Measurements from ENCODE around the gene PLEKHH2. TPM values are rescaled to one million over a fixed set of nuclear protein-coding genes. Genes with fewer than 3 reads are reported as not detected.
"Not testable (repeated sequence)": the region's sequence is repeated elsewhere in the genome, so short reads cannot be mapped to it uniquely, and the experiment has no call there.

Gene PLEKHH2
- total RNA-seq, 1 donor from 2014 or later, result 0.13 TPM

DNA sequence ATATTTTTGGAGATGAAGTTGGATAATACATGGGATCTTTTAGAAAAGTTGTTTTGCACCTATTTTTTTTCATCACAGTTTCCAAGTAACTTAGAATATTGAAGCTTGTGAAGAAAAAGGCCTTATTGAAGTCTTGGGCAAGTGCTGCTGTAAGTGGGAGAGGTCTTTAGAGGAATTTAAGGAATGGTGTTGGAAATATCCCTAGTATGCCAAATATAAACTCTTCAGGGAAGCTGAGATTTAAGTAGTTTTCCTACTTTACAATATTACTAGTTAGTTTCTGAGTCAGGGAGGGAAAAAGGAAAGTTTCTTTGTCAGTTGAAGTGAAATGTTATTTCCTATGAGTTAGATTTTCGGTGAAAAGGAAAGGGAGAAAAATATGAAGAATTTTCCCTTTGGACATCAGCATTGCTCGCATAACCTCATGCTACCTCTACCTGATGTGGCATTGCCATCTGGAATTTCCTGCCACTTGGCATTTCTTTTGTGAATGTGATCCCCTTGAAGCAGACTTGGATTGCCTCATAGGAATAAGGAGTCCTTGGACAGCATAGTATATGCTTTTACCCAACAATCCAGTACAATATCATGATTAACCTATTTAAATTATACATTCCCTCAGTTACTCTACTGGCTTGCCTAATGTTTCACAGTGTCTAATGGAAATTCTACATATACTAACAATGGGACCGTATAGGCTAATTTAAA is 12.1 kb downstream of the PLEKHH2 start:
- H3K4me1 Mint-ChIP-seq (ENCODE audit: low read depth), result no peaks in the 10 kb centered on the region
- no peak for DNase-seq (ENCODE audit: low spot score)
- no peak overlapping the region for H3K27ac Mint-ChIP-seq
- H3K27me3 Mint-ChIP-seq (ENCODE audit: insufficient read depth), result peaks cover 10% of the 10 kb centered on the region
- no peaks in the 10 kb centered on the region for H3K9me3 Mint-ChIP-seq
- no peaks in the 10 kb centered on the region for H3K36me3 Mint-ChIP-seq (ENCODE audit: low read depth)
- no peak overlapping the region for H3K4me3 Mint-ChIP-seq
- intact Hi-C loops (cut with micrococcal nuclease), result no loop called here

DNA sequence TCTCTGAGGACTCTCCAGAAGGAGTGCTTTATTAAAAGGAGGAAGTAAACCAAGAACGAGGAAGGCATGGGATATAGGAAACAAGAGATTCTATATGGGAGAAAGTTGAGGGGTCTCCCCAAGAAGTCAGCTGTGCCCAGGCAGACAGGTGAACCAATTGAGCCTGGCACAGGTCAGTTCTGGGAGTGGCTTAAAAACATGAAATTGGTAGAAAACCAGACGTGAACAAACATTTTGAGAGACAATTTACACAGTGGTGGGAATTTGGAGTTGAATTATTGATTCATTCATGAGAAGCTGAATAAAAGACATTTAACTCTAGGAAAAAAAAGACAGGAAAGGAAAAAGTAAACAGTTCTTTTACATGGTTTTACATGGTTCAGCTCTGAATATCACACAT is 16.4 kb downstream of the PLEKHH2 start:
- H3K9me3 Mint-ChIP-seq, result no peaks in the 10 kb centered on the region
- peaks cover 5% of the 10 kb centered on the region for H3K27me3 Mint-ChIP-seq (ENCODE audit: insufficient read depth)
- no peaks in the 10 kb centered on the region for H3K36me3 Mint-ChIP-seq (ENCODE audit: low read depth)
- no peak overlapping the region for H3K4me3 Mint-ChIP-seq
- DNase-seq (ENCODE audit: low spot score), result no peak
- no peak overlapping the region for H3K27ac Mint-ChIP-seq
- no peaks in the 10 kb centered on the region for H3K4me1 Mint-ChIP-seq (ENCODE audit: low read depth)
- intact Hi-C loops (cut with micrococcal nuclease), result no loop called here

DNA sequence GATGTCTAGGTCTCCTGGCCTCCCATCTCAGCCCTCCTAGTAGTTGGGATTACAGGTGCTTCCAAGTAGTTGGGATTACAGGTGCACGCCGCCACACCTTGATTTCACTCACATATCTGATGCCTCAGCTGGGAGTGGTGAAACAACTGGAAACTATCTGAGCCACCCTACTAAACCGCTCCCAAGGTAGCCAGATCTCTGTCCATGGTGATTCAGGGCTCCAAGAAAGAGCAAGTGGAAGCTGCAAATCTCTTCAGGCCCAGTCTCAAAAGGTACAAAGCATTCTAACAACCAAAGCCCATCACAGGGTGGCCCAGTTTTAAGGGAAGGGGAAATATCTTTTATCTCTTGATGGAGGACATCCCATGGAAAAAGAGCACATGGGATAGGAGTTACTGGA is 20.2 kb downstream of the PLEKHH2 start:
- Mint-ChIP-seq H3K36me3 (ENCODE audit: low read depth) (no peaks in the 10 kb centered on the region), H3K27me3 (ENCODE audit: insufficient read depth) (peaks cover 3% of the 10 kb centered on the region), H3K4me1 (ENCODE audit: low read depth) (no peaks in the 10 kb centered on the region), H3K9me3 (peaks cover 4% of the 10 kb centered on the region), H3K27ac (no peak overlapping the region), H3K4me3 (no peak overlapping the region)
- intact Hi-C loops (cut with micrococcal nuclease), result no loop called here
- DNase-seq (ENCODE audit: low spot score), result no peak

DNA sequence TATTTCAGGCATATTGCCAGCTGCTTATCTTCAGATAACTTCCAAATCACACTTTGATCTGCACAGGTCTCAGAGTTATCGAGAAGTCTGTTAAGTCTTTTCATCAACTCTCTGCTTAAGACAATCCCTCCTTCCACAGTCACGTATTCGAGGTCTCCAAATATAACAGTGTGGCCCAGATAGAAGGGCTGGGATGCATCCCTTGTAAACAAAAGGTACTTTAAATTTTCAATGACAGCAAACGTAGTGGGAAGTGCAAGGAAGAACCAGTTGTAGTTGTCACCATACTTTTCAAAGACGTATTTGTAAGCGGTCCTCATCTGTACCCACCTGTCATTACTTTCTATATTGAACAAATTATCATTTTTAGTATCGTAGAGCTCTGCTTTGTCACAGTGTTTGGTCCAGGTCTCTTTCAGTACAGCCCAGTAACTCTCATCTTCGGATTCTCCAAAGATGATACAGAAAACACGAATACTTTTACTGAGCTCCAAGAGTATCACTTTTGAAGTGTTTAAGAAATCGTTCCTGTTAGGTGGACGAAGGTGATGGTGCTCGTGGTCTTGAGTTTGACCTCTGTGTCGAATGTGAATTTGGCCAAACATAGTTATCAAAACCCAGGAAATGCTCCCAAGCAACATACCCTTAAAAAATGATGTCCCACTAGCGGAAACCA is 38.7 kb downstream of the PLEKHH2 start:
- Mint-ChIP-seq H3K4me1 (ENCODE audit: low read depth) (peaks cover 5% of the 10 kb centered on the region), H3K27me3 (ENCODE audit: insufficient read depth) (peaks cover 5% of the 10 kb centered on the region), H3K9me3 (peaks cover 6% of the 10 kb centered on the region), H3K27ac (no peak overlapping the region), H3K4me3 (peak overlapping the region; percentile 19), H3K36me3 (ENCODE audit: low read depth) (no peaks in the 10 kb centered on the region)
- intact Hi-C loops (cut with micrococcal nuclease), result no loop called here
- no peak for DNase-seq (ENCODE audit: low spot score)

DNA sequence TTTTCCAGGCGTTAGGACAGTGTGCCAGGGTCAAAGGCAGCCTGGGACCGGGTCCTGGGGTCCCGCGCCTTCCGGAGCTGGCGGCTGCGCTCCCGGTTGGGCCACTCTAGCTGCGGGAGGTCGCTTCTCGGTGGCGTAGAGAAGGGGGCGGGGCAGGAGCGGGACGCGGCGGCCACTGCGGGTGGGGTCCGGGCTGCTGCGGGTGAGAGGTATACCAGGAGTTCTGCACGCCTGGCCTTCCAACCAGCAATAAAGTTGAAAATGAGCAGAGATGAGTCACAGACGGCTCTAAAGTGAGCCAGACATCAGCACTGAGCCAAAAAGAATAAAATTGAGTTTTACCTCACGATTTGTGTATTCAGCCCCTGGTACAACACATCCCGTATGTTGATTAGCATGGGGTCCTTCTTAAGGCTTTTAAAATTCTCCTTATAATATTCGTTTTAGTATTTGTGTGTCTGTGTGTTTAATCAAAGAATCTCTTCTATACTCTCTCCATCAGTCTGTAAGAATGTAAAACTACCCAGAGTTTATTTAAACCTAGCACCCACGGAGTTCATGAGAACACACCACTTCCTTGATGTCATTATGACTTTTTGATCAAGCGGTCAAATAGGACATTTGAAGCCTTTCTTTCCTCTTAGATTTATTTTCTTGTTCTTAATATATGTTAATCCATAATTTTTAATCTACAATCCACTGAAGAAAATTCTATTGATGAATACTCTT is 39.4 kb downstream of the PLEKHH2 start, which contains the start of gene C1GALT1C1L:
Gene C1GALT1C1L, minus strand, starts transcription at position 108 of the 729 bp plus-strand sequence. Its CDS starts 107 bp downstream, at position 1.
- DNase-seq (ENCODE audit: low spot score), result no peak

DNA sequence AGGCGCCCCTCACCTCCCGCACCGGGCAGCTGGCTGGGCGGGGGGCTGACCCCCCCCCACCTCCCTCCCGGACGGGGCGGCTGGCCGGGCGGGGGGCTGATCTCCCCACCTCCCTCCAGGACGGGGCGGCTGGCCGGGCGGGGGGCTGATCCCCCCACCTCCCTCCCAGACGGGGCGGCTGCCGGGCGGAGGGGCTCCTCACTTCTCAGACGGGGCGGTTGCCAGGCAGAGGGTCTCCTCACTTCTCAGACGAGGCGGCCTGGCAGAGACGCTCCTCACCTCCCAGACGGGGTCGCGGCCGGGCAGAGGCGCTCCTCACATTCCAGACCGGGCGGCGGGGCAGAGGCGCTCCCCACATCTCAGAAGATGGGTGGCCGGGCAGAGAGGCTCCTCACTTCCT is 40.7 kb downstream of the PLEKHH2 start:
- DNase-seq (ENCODE audit: low spot score); intact Hi-C loops (cut with micrococcal nuclease); H3K36me3 Mint-ChIP-seq (ENCODE audit: low read depth); H3K4me3 Mint-ChIP-seq; H3K9me3 Mint-ChIP-seq; H3K4me1 Mint-ChIP-seq (ENCODE audit: low read depth); H3K27ac Mint-ChIP-seq; H3K27me3 Mint-ChIP-seq (ENCODE audit: insufficient read depth): not testable (repeated sequence)

More for the DNA sequence above, 39.4 kb downstream of the PLEKHH2 start, which contains the start of gene C1GALT1C1L:
- no peak within 1 kb of the TSS for H3K27ac Mint-ChIP-seq
- intact Hi-C loops (cut with micrococcal nuclease), result no loop called here
- peak within 1 kb of the TSS; percentile 19 for H3K4me3 Mint-ChIP-seq
- peaks cover 5% of the 10 kb centered on the region for H3K4me1 Mint-ChIP-seq (ENCODE audit: low read depth)
- H3K9me3 Mint-ChIP-seq, result peaks cover 6% of the 10 kb centered on the region
- peaks cover 5% of the 10 kb centered on the region for H3K27me3 Mint-ChIP-seq (ENCODE audit: insufficient read depth)
- H3K36me3 Mint-ChIP-seq (ENCODE audit: low read depth), result no peaks in the 10 kb centered on the region

DNA sequence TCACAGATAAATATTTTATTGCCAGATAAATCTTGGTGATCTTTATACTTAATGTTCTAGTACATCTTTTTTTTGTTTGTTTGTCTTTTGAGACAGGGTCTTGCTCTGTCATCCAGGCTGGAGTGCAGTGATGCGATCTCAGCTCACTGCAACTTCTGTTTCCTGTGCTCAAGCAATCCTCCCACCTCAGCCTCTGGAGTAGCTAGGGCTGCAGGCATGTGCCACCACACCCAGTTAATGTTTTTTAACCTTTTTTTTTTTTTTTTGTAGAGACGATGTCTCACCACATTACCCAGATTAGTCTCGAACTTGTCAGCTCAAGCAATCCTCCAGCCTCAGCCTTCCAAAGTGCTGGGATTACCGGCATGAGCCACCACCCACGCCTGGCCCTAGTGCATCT is 48.3 kb downstream of the PLEKHH2 start:
- no peak for DNase-seq (ENCODE audit: low spot score)
- peaks cover 7% of the 10 kb centered on the region for H3K27me3 Mint-ChIP-seq (ENCODE audit: insufficient read depth)
- H3K36me3 Mint-ChIP-seq (ENCODE audit: low read depth), result no peaks in the 10 kb centered on the region
- no peak overlapping the region for H3K27ac Mint-ChIP-seq
- H3K4me1 Mint-ChIP-seq (ENCODE audit: low read depth), result no peaks in the 10 kb centered on the region
- no peak overlapping the region for H3K4me3 Mint-ChIP-seq
- no peaks in the 10 kb centered on the region for H3K9me3 Mint-ChIP-seq
- intact Hi-C loops (cut with micrococcal nuclease), result no loop called here

DNA sequence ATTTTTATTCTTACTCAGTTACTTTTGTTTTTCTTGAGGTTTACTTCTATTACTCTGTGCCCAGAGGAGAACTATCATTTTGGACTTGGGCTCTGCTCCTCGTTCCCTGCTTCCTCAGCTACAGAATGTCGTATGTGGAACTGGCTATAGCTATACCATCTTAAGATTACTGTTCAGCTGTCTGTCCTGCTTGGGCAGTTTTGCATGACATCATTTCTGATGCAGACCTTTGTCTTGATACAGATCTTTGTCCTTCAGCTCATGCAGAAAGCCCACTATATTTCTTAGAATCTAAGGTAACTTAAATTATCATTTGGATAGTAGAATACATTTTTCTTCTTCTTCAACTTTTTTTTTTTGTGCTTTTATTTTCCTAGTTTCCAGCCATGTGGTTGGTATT is 52.9 kb downstream of the PLEKHH2 start:
- no peaks in the 10 kb centered on the region for H3K9me3 Mint-ChIP-seq
- intact Hi-C loops (cut with micrococcal nuclease), result no loop called here
- H3K27ac Mint-ChIP-seq, result no peak overlapping the region
- no peaks in the 10 kb centered on the region for H3K36me3 Mint-ChIP-seq (ENCODE audit: low read depth)
- H3K27me3 Mint-ChIP-seq (ENCODE audit: insufficient read depth), result peaks cover 8% of the 10 kb centered on the region
- no peak overlapping the region for H3K4me3 Mint-ChIP-seq
- no peak for DNase-seq (ENCODE audit: low spot score)
- no peaks in the 10 kb centered on the region for H3K4me1 Mint-ChIP-seq (ENCODE audit: low read depth)

DNA sequence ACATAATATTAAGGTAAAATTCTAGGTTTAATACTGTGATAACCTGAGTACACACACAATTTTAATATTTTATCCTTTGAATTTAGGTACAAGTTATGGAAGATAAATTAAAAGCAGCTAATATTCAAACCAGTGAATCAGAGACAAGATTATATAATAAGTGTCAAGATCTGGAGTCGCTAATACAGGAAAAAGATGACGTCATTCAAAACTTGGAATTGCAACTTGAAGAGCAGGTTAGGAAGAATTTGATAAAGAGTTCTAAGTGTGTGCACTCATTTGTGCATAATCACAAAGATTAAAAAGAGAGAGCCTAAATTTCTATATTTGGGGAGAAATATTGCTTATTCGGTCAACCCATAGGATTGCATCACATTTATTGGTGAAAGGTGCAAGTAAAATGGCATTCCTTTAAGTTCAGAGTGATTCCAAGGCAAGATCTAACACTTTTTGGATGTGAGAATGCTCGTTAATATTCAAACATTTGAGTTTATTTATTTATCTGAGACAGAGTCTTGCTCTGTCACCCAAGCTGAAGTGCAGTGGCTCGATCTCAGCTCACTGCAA is 55.5 kb downstream of the PLEKHH2 start:
- Mint-ChIP-seq H3K36me3 (ENCODE audit: low read depth) (no peaks in the 10 kb centered on the region), H3K27ac (no peak overlapping the region), H3K27me3 (ENCODE audit: insufficient read depth) (peaks cover 8% of the 10 kb centered on the region), H3K4me1 (ENCODE audit: low read depth) (no peaks in the 10 kb centered on the region), H3K4me3 (no peak overlapping the region), H3K9me3 (no peaks in the 10 kb centered on the region)
- intact Hi-C loops (cut with micrococcal nuclease), result no loop called here
- DNase-seq (ENCODE audit: low spot score), result no peak

DNA sequence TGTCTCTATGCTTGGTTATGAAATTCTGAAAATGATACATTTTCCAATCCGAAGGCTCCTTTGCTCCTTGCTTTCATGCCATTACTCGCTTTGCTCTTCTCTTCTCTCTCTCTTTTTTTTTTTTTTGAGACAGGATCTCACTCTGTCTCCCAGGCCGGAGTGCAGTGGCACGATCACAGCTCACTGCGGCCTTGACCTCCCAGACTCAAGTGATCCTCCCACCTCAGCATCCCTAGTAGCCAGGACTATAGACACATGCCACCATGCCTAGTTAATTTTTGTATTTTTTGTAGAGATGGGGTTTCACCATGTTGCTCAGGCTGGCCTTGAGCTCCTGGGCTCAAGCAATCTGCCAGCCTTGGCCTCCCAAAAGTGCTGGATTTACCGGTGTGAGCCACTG is 61.1 kb downstream of the PLEKHH2 start:
- H3K4me1 Mint-ChIP-seq (ENCODE audit: low read depth); DNase-seq (ENCODE audit: low spot score); intact Hi-C loops (cut with micrococcal nuclease); H3K9me3 Mint-ChIP-seq; H3K27me3 Mint-ChIP-seq (ENCODE audit: insufficient read depth); H3K4me3 Mint-ChIP-seq; H3K36me3 Mint-ChIP-seq (ENCODE audit: low read depth); H3K27ac Mint-ChIP-seq: not testable (repeated sequence)

DNA sequence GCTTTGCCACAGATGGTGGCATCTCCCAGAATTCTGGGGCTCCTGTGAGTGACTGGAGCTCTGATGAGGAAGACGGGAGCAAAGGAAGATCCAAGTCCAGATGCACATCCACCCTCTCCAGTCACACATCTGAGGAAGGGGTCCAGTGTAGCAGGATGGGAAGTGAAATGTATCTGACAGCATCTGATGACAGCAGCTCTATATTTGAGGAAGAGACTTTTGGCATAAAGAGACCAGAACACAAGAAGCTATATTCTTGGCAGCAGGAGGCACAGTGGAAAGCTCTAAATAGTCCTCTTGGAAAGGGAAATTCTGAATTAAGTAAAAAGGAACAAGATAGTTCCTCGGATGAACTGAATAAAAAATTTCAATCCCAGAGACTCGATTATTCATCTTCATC is 62.7 kb downstream of the PLEKHH2 start:
- Mint-ChIP-seq H3K27me3 (ENCODE audit: insufficient read depth) (peaks cover 7% of the 10 kb centered on the region), H3K9me3 (no peaks in the 10 kb centered on the region), H3K36me3 (ENCODE audit: low read depth) (no peaks in the 10 kb centered on the region), H3K27ac (no peak overlapping the region), H3K4me1 (ENCODE audit: low read depth) (no peaks in the 10 kb centered on the region), H3K4me3 (no peak overlapping the region)
- no peak for DNase-seq (ENCODE audit: low spot score)
- intact Hi-C loops (cut with micrococcal nuclease), result no loop called here

DNA sequence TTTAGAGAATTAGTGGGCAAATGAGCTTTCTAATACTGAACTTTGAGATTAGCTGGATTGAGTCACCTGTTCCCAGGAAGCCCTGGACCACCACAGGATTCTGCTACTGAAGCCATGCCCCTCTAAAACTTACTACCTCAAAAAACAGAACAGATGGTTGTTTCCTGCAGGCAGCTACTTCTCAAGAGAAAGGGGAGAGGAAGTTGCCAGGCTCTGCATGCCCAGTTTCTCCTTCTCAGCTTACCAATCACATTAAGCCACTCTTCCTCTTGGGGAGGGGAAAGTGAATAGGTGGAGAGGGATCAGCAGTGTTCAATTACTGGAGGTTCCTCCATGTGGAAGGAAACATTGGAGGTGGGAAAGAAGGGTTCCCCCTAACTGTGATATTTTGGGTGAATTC is 64.1 kb downstream of the PLEKHH2 start:
- Mint-ChIP-seq H3K36me3 (ENCODE audit: low read depth) (no peaks in the 10 kb centered on the region), H3K9me3 (no peaks in the 10 kb centered on the region), H3K27ac (no peak overlapping the region), H3K4me1 (ENCODE audit: low read depth) (no peaks in the 10 kb centered on the region), H3K27me3 (ENCODE audit: insufficient read depth) (peaks cover 7% of the 10 kb centered on the region), H3K4me3 (no peak overlapping the region)
- DNase-seq (ENCODE audit: low spot score), result no peak
- intact Hi-C loops (cut with micrococcal nuclease), result no loop called here

Measured in activated T-helper 1 cell treated with anti-CD3 and anti-CD28 coated beads, Interleukin-12 subunit alpha, Interleukin-12 subunit beta, Interleukin-2, Interleukin-4 antibody, amounts not matched to agents 30 ng/mL and 10 ng/mL and 1 ng/mL, durations not matched to agents 14 hours and 24 hours and 36 hours (primary cell).